GM19455 (cell line): ENCODE data around the gene OLFM3.

Experiments
- ATAC-seq: cut with Tn5 transposase; IDR thresholded peaks from one replicate; pipeline ENCODE4 v1.9.1; 2021; ENCODE audit not compliant: unreplicated experiment

Gene OLFM3

GRCh38 chr1:101996825-101997465 is at the start of gene OLFM3:
Gene OLFM3, minus strand, starts transcription at chr1:101996926.
- ATAC-seq: no peak

GRCh38 chr1:102045752-102046151 is 49.0 kb upstream of the OLFM3 start:
- no peak for ATAC-seq

- no peak for ATAC-seq
Measured at GRCh38 chr1:102032534-102032933, 35.8 kb upstream of the OLFM3 start.

- no peak for ATAC-seq
Measured at GRCh38 chr1:102019530-102019929, 22.8 kb upstream of the OLFM3 start.

- ATAC-seq: no peak
Measured at GRCh38 chr1:102015728-102016127, 19.0 kb upstream of the OLFM3 start.

GRCh38 chr1:102002057-102002456 is 5.3 kb upstream of the OLFM3 start:
- no peak for ATAC-seq

GRCh38 chr1:101995984-101996745 is 561 bp downstream of the OLFM3 start:
- no peak for ATAC-seq

GRCh38 chr1:101993710-101994109 is 3.0 kb downstream of the OLFM3 start:
- no peak for ATAC-seq

GRCh38 chr1:101992821-101993575 is 3.7 kb downstream of the OLFM3 start:
- ATAC-seq: no peak

- ATAC-seq: no peak
Measured at GRCh38 chr1:101980974-101981373, 15.8 kb downstream of the OLFM3 start.

- ATAC-seq: no peak
Measured at GRCh38 chr1:101977266-101977665, 19.5 kb downstream of the OLFM3 start.

GRCh38 chr1:101976161-101976560 is 20.6 kb downstream of the OLFM3 start:
- no peak for ATAC-seq

- ATAC-seq: no peak
Measured at GRCh38 chr1:101975371-101975770, 21.4 kb downstream of the OLFM3 start.

GRCh38 chr1:101974599-101975274 is 22.0 kb downstream of the OLFM3 start:
- ATAC-seq: no peak

GRCh38 chr1:101971304-101971703 is 25.4 kb downstream of the OLFM3 start:
- no peak for ATAC-seq

- ATAC-seq: no peak
Measured at GRCh38 chr1:101967871-101968270, 28.9 kb downstream of the OLFM3 start.

GRCh38 chr1:101965341-101965740 is 31.4 kb downstream of the OLFM3 start:
- ATAC-seq: no peak

GRCh38 chr1:101964708-101965107 is 32.0 kb downstream of the OLFM3 start:
- no peak for ATAC-seq

- no peak for ATAC-seq
Measured at GRCh38 chr1:101960142-101960541, 36.6 kb downstream of the OLFM3 start.

- no peak for ATAC-seq
Measured at GRCh38 chr1:101959456-101959855, 37.3 kb downstream of the OLFM3 start.

- ATAC-seq: no peak
Measured at GRCh38 chr1:101957771-101958170, 39.0 kb downstream of the OLFM3 start.
